OCI-LY3 (cell line): Measurements from ENCODE around the gene RAB7A.

Source experiments
- CTCF ChIP-seq: fragments of 200-600, 300-600 bp; sonication (generic); IDR thresholded peaks from 2 replicates; pipeline ENCODE4 v1.5.1; 2014; ENCODE audit warnings: antibody characterized with exemption, low read length, low read depth
- EZH2phosphoT487 ChIP-seq: fragments of 200-600 bp; shearing (Covaris generic); IDR thresholded peaks from 2 replicates; pipeline ENCODE4 v1.6.1; 2018; ENCODE audit warnings: antibody characterized with exemption, mixed run types, low read depth

GRCh38 chr3:128859630-128860029, 133.6 kb downstream of the RAB7A start:
- no peak for TF ChIP-seq CTCF
- no peak for TF ChIP-seq EZH2phosphoT487
